HL-60 (cell line): ENCODE results near the gene USP44.
A peak's percentile ranks its signal among the peaks of the same experiment; 100 is the strongest.

Experiments
- DNase-seq, 2 experiments: peaks; one replicate each; pipeline ENCODE4 v3.0.0-alpha.2; 2010 to 2020; ENCODE audit warnings: low read depth in 1 of 2, low spot score in 1 of 2
- H3K27ac ChIP-seq: fragments of 250-450 bp; sonication (Bioruptor Pico); replicated peaks from 2 replicates; pipeline ENCODE4 v1.5.1; 2020; ENCODE audit warnings: mild to moderate bottlenecking, moderate library complexity
- H3K27me3 ChIP-seq: fragments of 250-450 bp; sonication (Bioruptor Pico); 2 replicates; pipeline ENCODE4 v1.5.1; 2021; ENCODE audit warnings: mild to moderate bottlenecking, moderate library complexity; ENCODE audit not compliant: insufficient read depth, poor library complexity, severe bottlenecking
- H3K4me3 ChIP-seq: replicated peaks from 2 replicates; pipeline ENCODE4 v1.5.1; 2011; ENCODE audit warnings: mild to moderate bottlenecking, control low read depth, low read length; ENCODE audit not compliant: insufficient read depth
- GABPA ChIP-seq: IDR thresholded peaks from 2 replicates; pipeline ENCODE4 v1.6.1; 2012; ENCODE audit warnings: low read depth
- POLR2AphosphoS5 ChIP-seq: IDR thresholded peaks from 2 replicates; pipeline ENCODE4 v1.6.1; 2012; ENCODE audit warnings: low read depth
- SPI1 ChIP-seq: IDR thresholded peaks from 2 replicates; pipeline ENCODE4 v1.6.1; 2012; ENCODE audit warnings: low read depth, mild to moderate bottlenecking, borderline replicate concordance
- TF ChIP-seq, protein P1 (sequence below): IDR thresholded peaks from one replicate; pipeline ENCODE4 v1.5.1; 2011; ENCODE audit warnings: low read length, control low read depth, inconsistent platforms; ENCODE audit not compliant: insufficient read depth
- TF ChIP-seq, protein P2 (sequence below): IDR thresholded peaks from 2 replicates; pipeline ENCODE4 v1.6.1; 2012; ENCODE audit warnings: low read depth; ENCODE audit not compliant: insufficient replicate concordance

Gene USP44

DNA sequence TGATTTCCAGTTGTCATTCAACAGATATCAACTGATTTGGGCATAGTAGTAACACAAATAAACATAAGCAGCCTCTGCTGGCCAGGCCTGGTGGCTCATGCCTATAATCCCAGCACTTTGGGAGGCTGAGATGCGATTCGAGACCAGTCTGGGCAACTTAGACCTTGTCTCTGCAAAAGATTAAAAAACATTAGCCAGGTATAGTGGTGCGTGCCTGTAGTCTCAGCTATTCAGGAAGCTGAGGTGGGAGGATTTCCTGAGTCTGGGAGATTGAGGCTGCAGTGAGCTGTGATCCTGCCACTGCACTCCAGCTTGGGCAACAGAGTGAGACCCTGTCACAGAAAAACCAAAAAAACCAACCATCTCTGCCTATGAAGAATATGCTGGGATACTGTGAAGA, 70.2 kb downstream of the USP44 start:
- Histone ChIP-seq H3K27me3 (peaks cover 2% of the 10 kb centered on the region), H3K4me3 (no peak overlapping the region), H3K27ac (no peak overlapping the region)
- DNase-seq, result no peak
- TF ChIP-seq GABPA (no peak), SPI1 (no peak)
- TF ChIP-seq, protein P1, sequence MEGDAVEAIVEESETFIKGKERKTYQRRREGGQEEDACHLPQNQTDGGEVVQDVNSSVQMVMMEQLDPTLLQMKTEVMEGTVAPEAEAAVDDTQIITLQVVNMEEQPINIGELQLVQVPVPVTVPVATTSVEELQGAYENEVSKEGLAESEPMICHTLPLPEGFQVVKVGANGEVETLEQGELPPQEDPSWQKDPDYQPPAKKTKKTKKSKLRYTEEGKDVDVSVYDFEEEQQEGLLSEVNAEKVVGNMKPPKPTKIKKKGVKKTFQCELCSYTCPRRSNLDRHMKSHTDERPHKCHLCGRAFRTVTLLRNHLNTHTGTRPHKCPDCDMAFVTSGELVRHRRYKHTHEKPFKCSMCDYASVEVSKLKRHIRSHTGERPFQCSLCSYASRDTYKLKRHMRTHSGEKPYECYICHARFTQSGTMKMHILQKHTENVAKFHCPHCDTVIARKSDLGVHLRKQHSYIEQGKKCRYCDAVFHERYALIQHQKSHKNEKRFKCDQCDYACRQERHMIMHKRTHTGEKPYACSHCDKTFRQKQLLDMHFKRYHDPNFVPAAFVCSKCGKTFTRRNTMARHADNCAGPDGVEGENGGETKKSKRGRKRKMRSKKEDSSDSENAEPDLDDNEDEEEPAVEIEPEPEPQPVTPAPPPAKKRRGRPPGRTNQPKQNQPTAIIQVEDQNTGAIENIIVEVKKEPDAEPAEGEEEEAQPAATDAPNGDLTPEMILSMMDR, result no peak

DNA sequence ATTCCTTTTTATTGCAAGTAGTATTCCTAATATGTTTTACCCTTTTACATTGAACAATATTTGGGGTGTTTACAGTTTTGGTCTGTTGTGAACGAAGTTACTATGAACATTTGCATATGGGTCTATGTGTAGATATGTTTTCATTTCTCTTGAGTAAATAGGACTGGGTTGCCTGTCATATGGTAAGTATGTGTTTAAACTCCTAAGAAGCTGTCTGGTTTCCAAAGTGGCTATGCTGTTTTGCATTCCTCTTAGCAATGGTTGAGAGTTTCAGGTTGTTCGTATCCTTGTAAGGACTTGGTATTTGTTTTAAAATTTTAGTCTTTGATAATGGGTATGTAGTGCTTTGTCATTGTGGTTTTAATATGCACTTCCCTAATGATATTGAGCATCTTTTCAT, 71.0 kb downstream of the USP44 start:
- no peak overlapping the region for H3K4me3 ChIP-seq
- H3K27ac ChIP-seq, result no peak overlapping the region; the same call in 1 of the 2 replicates
- H3K27me3 ChIP-seq, result peaks cover 2% of the 10 kb centered on the region
- no peak for DNase-seq
- TF ChIP-seq POLR2AphosphoS5 (no peak), SPI1 (peak; percentile 28; the same call in 1 of the 2 replicates), GABPA (no peak)
- TF ChIP-seq, protein P2, sequence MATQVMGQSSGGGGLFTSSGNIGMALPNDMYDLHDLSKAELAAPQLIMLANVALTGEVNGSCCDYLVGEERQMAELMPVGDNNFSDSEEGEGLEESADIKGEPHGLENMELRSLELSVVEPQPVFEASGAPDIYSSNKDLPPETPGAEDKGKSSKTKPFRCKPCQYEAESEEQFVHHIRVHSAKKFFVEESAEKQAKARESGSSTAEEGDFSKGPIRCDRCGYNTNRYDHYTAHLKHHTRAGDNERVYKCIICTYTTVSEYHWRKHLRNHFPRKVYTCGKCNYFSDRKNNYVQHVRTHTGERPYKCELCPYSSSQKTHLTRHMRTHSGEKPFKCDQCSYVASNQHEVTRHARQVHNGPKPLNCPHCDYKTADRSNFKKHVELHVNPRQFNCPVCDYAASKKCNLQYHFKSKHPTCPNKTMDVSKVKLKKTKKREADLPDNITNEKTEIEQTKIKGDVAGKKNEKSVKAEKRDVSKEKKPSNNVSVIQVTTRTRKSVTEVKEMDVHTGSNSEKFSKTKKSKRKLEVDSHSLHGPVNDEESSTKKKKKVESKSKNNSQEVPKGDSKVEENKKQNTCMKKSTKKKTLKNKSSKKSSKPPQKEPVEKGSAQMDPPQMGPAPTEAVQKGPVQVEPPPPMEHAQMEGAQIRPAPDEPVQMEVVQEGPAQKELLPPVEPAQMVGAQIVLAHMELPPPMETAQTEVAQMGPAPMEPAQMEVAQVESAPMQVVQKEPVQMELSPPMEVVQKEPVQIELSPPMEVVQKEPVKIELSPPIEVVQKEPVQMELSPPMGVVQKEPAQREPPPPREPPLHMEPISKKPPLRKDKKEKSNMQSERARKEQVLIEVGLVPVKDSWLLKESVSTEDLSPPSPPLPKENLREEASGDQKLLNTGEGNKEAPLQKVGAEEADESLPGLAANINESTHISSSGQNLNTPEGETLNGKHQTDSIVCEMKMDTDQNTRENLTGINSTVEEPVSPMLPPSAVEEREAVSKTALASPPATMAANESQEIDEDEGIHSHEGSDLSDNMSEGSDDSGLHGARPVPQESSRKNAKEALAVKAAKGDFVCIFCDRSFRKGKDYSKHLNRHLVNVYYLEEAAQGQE, result no peak
- TF ChIP-seq, protein P1, result no peak

GRCh38 chr12:95474660-95474958, 76.7 kb downstream of the USP44 start:
- H3K27me3 ChIP-seq, result no peaks in the 10 kb centered on the region
- peak in 1 of 2 experiments; percentile 7 for DNase-seq
- H3K4me3 ChIP-seq, result peak overlapping the region; percentile 93
- H3K27ac ChIP-seq, result peak overlapping the region; percentile 93
- TF ChIP-seq POLR2AphosphoS5 (no peak), SPI1 (no peak), GABPA (no peak)
- TF ChIP-seq, protein P2, result no peak
- TF ChIP-seq, protein P1, result no peak

DNA sequence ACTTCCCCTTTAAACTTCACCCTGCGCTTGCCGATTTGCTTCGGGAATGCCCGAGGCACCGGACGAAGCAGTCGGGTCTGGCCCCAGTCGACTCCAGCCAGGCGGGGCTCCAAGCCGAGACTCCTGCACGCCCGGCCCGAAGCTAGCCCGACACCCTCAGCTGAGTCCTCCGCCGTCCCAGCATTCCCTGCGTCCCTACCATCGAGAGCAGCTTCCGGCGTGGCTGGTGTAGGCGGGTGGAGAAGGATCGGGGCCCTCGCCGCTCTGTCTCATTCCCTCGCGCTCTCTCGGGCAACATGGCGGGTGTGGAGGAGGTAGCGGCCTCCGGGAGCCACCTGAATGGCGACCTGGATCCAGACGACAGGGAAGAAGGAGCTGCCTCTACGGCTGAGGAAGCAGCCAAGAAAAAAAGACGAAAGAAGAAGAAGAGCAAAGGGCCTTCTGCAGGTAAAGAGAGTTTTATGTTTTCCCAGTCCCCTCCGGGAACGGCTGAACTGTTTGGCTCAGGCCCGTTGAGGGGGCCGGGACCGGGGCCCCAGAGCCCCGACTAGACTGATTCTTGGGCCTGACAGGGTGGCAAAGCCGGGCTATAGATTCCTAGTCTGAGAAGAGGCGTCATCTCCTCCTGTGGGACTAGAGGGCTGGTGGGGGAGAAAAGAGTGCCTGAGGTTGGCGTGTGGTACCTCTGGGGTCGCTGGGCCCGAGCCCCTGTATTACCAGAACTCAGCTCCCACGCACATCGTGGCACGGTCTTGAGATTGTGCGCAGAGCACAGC, 77.2 kb downstream of the USP44 start, which contains the start of gene METAP2:
TSS of gene METAP2 (plus strand) at position 269 of the 776 bp plus-strand sequence. CDS start at position 297, 28 bp downstream.
- TF ChIP-seq, protein P2, result peak; percentile 75
- TF ChIP-seq, protein P1, result no peak
- TF ChIP-seq GABPA, result peak; percentile 76
- TF ChIP-seq SPI1, result no peak
- peak; percentile 98 for TF ChIP-seq POLR2AphosphoS5
- peak within 1 kb of the TSS; percentile 93 for H3K27ac ChIP-seq
- peak; percentile 84 to 98 for DNase-seq
- H3K27me3 ChIP-seq, result no peaks in the 10 kb centered on the region
- peak within 1 kb of the TSS; percentile 93 for H3K4me3 ChIP-seq
